Measurements from ENCODE around the gene PRKAR2B. TPM values are rescaled to one million over a fixed set of nuclear protein-coding genes. Genes with fewer than 3 reads are reported as not detected.
"Not testable (repeated sequence)": the region's sequence is repeated elsewhere in the genome, so short reads cannot be mapped to it uniquely, and the experiment has no call there.

Gene PRKAR2B
- total RNA-seq, 6 experiments from 2014 or later = 3.6 to 9.7 (median 8.7) TPM

GRCh38 chr7:107039199-107039900, 5.2 kb upstream of the PRKAR2B start:
- Mint-ChIP-seq H3K27ac (no peak overlapping the region), H3K4me3 (no peak overlapping the region), H3K4me1 (ENCODE audit: low read depth) (peaks cover 27% of the 10 kb centered on the region), H3K27me3 (ENCODE audit: insufficient read depth) (0 out of 2 replicates have a peak, but pooled peaks cover 2% of the 10 kb centered on the region), H3K36me3 (ENCODE audit: low read depth) (0 out of 2 replicates have a peak, but pooled peaks cover 5% of the 10 kb centered on the region), H3K9me3 (peaks cover 4% of the 10 kb centered on the region; the same call in 1 of the 2 replicates)
- no peak for DNase-seq
- no peak for TF ChIP-seq CTCF (IDR thresholded peaks at IDR 0.05)

- Mint-ChIP-seq H3K9me3 (peaks cover 4% of the 10 kb centered on the region; the same call in 1 of the 2 replicates), H3K4me3 (no peak overlapping the region), H3K4me1 (ENCODE audit: low read depth) (peaks cover 22% of the 10 kb centered on the region), H3K36me3 (ENCODE audit: low read depth) (0 out of 2 replicates have a peak, but pooled peaks cover 5% of the 10 kb centered on the region), H3K27me3 (ENCODE audit: insufficient read depth) (peaks cover 2% of the 10 kb centered on the region; the same call in 1 of the 2 replicates), H3K27ac (no peak overlapping the region)
- TF ChIP-seq CTCF (IDR thresholded peaks at IDR 0.05) = no peak
- no peak for DNase-seq
Measured at GRCh38 chr7:107041097-107041496, 3.4 kb upstream of the PRKAR2B start.

- H3K36me3 Mint-ChIP-seq (ENCODE audit: low read depth); DNase-seq; H3K9me3 Mint-ChIP-seq; H3K4me3 Mint-ChIP-seq; H3K27me3 Mint-ChIP-seq (ENCODE audit: insufficient read depth); H3K27ac Mint-ChIP-seq: not testable (repeated sequence)
- peaks cover 23% of the 10 kb centered on the region for H3K4me1 Mint-ChIP-seq (ENCODE audit: low read depth)
Measured at GRCh38 chr7:107041764-107042163, 2.7 kb upstream of the PRKAR2B start.

GRCh38 chr7:107042326-107042910, 2.1 kb upstream of the PRKAR2B start:
- H3K4me3 Mint-ChIP-seq; DNase-seq; H3K27me3 Mint-ChIP-seq (ENCODE audit: insufficient read depth); H3K27ac Mint-ChIP-seq; H3K9me3 Mint-ChIP-seq; H3K36me3 Mint-ChIP-seq (ENCODE audit: low read depth): not testable (repeated sequence)
- H3K4me1 Mint-ChIP-seq (ENCODE audit: low read depth) = peaks cover 26% of the 10 kb centered on the region

GRCh38 chr7:107043491-107043890, 1.0 kb upstream of the PRKAR2B start:
- Mint-ChIP-seq H3K4me1 (ENCODE audit: low read depth) (peaks cover 37% of the 10 kb centered on the region), H3K27me3 (ENCODE audit: insufficient read depth) (peaks cover 2% of the 10 kb centered on the region; the same call in 1 of the 2 replicates), H3K4me3 (peak overlapping the region; percentile 81; the same call in 1 of the 2 replicates), H3K27ac (no peak overlapping the region), H3K9me3 (no peaks in the 10 kb centered on the region), H3K36me3 (ENCODE audit: low read depth) (no peaks in the 10 kb centered on the region)
- TF ChIP-seq CTCF (IDR thresholded peaks at IDR 0.05) = no peak
- DNase-seq = no peak

- H3K4me3 Mint-ChIP-seq = peak overlapping the region; percentile 81
- peak overlapping the region; percentile 32 for H3K27ac Mint-ChIP-seq
Measured at GRCh38 chr7:107043921-107044346, 571 bp upstream of the PRKAR2B start.

More at GRCh38 chr7:107043921-107044346, 571 bp upstream of the PRKAR2B start:
- H3K36me3 Mint-ChIP-seq (ENCODE audit: low read depth) = no peaks in the 10 kb centered on the region
- TF ChIP-seq CTCF (IDR thresholded peaks at IDR 0.05) = no peak
- no peaks in the 10 kb centered on the region for H3K9me3 Mint-ChIP-seq
- DNase-seq = no peak
- H3K4me1 Mint-ChIP-seq (ENCODE audit: low read depth) = peaks cover 42% of the 10 kb centered on the region
- H3K27me3 Mint-ChIP-seq (ENCODE audit: insufficient read depth) = peaks cover 2% of the 10 kb centered on the region; the same call in 1 of the 2 replicates

Measured in HFFc6 (cell line).